NCI-H1105 (cell line): Measurements from ENCODE around the gene ZSWIM7.
"Not testable (repeated sequence)": the region's sequence is repeated elsewhere in the genome, so short reads cannot be mapped to it uniquely, and the experiment has no call there.

ENCODE experiments used
- DNase-seq: peaks from one replicate; lab custom pipeline; 2025; lab: John Stamatoyannopoulos, UW

The ZSWIM7 gene

GRCh38 chr17:15999974-16000827, 697 bp upstream of the ZSWIM7 start:
- DNase-seq = peak; percentile 72

DNA sequence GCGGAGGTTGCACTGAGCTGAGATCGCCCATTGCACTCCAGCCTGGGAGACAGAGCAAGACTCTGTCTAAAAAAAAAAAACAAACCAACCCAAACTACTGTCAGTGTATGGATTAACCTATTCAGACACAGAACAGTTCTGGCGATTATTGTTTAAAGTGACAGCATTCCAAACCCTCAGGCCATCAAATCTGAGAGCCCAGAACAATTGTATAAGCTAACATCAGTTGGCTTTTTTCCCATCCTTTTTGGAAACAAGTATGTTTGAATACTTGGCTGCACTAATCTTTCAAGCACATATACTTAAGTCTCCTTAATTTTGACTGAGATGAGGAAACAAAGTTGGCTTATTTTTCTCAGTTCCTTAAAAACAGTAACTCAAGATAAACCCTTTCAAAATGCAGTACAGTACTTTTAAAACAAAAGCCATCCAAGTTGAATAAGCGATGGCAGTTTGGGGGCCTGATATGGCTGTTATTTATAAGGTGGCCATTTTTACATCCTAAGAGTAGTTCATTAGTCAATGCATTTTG, 1.4 kb downstream of the ZSWIM7 start:
- DNase-seq = no peak

GRCh38 chr17:15996322-15996721, 3.2 kb downstream of the ZSWIM7 start:
- DNase-seq = no peak

- DNase-seq = no peak
These were observed 17.6 kb downstream of the ZSWIM7 start for GRCh38 chr17:15981646-15982580.

- DNase-seq = no peak
These were observed 18.3 kb downstream of the ZSWIM7 start for GRCh38 chr17:15981208-15981607.

DNA sequence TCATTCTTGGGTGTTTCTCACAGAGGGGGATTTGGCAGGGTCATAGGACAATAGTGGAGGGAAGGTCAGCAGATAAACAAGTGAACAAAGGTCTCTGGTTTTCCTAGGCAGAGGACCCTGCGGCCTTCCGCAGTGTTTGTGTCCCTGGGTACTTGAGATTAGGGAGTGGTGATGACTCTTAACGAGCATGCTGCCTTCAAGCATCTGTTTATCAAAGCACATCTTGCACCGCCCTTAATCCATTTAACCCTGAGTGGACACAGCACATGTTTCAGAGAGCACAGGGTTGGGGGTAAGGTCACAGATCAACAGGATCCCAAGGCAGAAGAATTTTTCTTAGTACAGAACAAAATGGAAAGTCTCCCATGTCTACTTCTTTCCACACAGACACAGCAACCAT, 20.5 kb downstream of the ZSWIM7 start:
- not testable (repeated sequence) for DNase-seq

- DNase-seq = no peak
These were observed 20.9 kb downstream of the ZSWIM7 start for GRCh38 chr17:15978606-15979005.

GRCh38 chr17:15977894-15978293, 21.6 kb downstream of the ZSWIM7 start:
- no peak for DNase-seq

GRCh38 chr17:15973834-15974233, 25.7 kb downstream of the ZSWIM7 start:
- no peak for DNase-seq

DNA sequence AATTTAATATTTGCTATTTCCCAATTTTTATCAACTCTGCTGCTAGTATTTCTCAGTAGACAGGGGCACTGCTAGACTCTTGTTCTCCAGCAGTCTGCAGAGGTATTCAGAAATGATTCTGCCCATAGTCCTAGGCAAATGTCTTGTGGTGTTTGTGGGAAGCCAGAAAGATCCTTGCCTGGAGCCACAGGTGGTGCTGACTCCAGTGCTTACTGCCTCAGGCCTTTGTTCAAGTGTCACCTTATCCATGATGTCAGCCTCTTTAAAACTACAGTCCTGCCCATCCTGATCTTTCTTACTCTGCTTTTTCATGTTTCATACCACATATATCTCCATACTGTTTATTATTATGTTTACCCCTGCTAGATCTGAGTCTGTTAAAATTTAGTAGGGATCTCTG, 26.5 kb downstream of the ZSWIM7 start:
- no peak for DNase-seq

GRCh38 chr17:15972497-15972951, 27.0 kb downstream of the ZSWIM7 start:
- DNase-seq = no peak

- no peak for DNase-seq
These were observed 27.6 kb downstream of the ZSWIM7 start for GRCh38 chr17:15971882-15972281.

GRCh38 chr17:15971098-15971678, 28.3 kb downstream of the ZSWIM7 start:
- no peak for DNase-seq

- no peak for DNase-seq
These were observed 29.0 kb downstream of the ZSWIM7 start for GRCh38 chr17:15970500-15970899.

- DNase-seq = no peak
These were observed 30.0 kb downstream of the ZSWIM7 start for GRCh38 chr17:15969463-15969862.

DNA sequence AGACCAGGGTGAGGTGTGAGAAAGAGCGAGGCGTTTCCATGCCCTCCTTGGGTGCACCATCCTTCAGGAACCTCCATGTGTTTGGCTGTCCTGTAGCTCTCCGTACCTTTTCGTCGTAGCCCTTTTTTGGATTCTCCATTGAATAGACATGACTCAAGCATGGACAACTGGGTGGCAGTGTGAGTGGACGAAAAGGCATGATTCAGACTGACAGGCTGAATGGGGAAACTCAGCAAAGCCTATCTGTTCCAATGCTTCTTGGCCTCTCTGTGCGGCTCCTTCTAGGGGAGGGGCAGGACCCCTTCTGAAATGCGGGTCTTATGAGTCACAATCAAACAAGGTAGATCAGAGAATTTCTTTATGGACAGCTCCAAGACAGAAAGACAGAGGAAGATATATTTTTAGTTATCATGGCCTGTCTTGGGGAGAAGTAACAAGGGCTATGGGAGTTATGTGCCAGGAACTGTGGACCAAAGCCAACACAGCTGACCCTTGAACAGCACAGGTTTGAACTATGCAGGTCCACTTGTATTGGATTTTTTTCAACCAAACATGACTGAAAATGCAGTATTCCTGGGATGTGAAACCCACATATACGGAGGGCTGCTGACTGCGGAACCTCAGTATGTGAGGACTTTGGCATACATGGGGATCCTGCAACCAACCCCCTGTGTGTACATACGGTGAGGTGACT, 31.7 kb downstream of the ZSWIM7 start:
- no peak for DNase-seq

DNA sequence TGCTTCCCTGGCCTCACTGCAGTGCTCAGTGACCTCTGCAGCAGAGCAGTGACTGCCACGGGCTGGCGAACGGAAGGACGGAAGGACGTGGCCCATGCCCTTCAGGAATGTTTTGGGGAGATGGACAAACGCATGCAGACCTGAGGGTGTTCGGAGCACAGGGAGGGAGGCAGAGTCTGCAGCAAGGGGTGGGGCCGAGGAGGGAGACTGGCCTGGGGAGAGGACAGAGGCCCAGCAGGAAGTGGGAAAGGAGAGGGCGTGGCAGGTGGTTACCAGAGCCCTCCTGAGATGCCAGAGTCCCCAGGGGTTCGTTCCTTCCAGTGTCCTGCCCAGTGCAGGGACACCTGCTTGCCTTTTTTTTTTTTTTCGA, 32.6 kb downstream of the ZSWIM7 start:
- DNase-seq = no peak

DNA sequence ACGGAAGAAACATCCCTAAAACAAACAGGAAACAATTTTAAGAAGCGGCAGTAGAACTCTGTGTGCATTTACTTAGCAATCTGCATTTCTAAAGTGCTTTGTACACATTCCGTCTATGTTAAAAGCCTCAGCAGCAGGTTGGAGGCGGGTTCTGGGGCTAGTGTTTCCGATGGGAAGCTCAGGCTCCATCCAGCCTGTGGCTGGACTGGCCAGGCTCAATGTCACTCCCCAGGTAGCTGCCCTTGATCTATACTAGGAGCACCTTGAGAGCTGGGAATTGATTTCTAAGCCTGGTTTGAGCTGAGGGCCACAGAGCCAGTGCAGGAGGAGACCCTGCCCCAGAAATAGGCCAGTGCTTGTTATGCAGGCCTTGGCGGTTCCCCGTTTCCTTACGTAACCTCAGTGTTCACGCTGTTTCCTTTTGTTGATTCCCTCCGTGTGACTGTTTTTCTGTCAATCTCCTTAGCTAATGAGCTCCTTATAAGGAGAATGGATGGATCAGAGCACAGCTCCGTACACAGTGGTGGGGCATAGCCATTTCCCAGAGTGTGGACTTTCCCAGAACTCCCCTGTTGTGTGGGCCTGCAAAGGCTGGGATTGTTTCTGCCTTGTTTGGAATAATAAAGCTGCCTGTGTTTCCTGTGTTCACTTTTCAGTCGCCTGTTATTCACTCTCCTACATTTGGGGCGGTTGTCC, 33.2 kb downstream of the ZSWIM7 start:
- DNase-seq = no peak

- no peak for DNase-seq
These were observed 34.0 kb downstream of the ZSWIM7 start for GRCh38 chr17:15965528-15965927.

DNA sequence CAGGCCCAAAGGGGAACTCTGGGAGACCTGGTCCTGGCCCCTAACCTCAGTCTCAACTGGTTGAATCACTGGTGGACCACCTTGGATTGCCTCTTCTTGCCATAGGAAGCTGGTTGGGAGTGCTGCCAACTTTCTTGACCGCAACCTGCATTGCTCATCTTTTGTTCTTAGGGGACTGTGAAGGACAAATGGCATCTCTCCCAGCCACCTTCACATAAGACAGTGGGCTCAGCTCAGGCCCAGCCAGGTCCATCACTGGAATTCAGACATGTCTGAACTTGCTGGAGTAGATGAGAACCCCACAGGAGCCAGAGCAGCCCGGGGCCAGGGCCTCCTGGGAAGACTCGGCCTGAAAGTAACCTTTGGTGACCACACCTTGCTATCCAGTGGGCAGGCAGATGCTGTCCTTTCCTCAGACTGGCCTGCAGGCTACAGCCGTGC, 35.8 kb downstream of the ZSWIM7 start:
- DNase-seq = no peak

DNA sequence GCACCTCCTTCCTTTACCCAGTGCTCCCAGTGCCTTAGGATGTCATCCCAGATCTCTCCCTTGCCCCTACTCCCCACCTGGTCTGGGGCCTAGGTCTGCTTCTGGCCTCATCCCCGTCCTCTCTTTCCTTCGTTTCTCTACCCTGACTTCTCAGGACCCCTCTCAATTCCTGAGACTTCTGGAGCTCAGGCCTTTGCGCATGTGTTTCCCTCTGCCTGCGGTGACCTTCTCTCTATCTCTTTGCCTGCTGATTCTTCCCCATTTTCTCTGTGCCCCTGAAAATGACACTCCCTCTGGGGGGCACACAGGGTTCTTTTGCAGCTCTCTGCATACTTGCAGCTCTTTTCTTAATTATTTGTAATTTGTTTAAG, 41.0 kb downstream of the ZSWIM7 start:
- DNase-seq = no peak
